ENCODE results near the gene TRPT1.

TRPT1 gene

DNA sequence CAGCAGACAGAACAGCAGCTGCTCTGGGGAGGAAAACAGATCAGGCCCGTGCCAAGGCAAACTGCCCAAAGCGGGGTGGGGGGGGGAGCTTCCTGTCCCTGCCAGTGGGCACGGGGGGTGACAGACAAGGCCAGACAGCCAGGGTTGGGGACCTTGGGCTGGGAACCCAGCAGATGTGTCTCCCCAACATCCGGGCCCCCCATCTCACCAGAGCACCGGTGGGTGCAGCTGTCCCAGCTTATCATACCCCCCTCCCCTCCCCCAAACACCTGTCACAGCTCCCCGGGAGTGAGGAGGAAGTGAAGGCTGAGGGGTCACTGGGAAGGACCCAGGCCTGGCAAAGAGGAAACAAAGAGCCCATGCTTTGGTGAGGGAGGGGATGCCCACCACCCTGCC is 19.4 kb upstream of the TRPT1 start:
- no peak for DNase-seq (ENCODE audit: low spot score)

DNA sequence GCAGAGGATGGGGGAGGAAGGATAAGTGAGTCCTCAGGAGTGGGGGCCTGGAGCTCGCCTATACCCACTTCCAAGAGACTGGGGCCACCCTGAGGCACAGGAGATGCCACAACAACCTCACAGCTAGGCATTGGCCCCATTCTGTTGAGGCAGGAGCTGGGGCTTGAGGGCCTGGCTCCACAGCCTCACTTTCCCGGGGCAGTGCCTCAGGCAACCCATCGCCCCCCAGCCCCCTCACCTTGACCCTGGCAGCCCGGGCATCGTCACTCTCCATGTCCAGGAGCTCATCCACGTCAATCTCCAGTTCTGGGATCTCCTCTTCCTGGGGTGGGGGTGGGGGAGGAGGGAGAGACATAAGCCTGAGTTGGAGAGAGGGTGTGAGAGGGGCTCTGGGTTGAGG is 19.0 kb upstream of the TRPT1 start:
- DNase-seq (ENCODE audit: low spot score), result no peak

DNA sequence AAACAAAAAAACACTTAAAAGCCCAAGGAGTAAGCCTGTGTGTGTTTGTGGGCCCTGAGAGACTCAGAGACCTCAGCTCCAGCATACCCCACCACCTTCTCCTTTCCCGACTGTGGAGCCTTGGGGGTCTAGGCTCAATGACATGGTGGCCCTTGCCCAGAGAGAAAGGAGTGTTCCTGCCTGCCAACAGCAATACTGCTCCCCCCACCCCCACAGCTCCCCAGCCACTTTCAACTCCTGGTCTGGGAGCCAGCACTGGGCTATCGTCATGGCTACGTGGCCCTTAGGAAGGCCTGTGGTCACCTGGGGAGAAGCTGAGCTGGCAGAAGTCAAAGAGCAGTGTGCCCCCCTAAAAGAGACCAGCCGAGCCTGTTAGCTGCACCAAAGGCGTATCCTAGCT is 18.1 kb upstream of the TRPT1 start:
- DNase-seq (ENCODE audit: low spot score), result no peak

GRCh38 chr11:64243236-64243854 is 17.4 kb upstream of the TRPT1 start:
- no peak for DNase-seq (ENCODE audit: low spot score)

GRCh38 chr11:64241491-64242374 is 15.7 kb upstream of the TRPT1 start:
- no peak for DNase-seq (ENCODE audit: low spot score)

- DNase-seq (ENCODE audit: low spot score), result peak; percentile 98
Measured at GRCh38 chr11:64241241-64241490, 15.2 kb upstream of the TRPT1 start.

- peak; percentile 96 for DNase-seq (ENCODE audit: low spot score)
Measured at GRCh38 chr11:64240435-64241240, 14.7 kb upstream of the TRPT1 start, which contains the start of gene FKBP2. Gene FKBP2, plus strand, starts transcription at chr11:64241095. Its CDS starts 1,293 bp downstream, at chr11:64242388.

GRCh38 chr11:64239662-64240434 is 13.9 kb upstream of the TRPT1 start:
- no peak for DNase-seq (ENCODE audit: low spot score)

DNA sequence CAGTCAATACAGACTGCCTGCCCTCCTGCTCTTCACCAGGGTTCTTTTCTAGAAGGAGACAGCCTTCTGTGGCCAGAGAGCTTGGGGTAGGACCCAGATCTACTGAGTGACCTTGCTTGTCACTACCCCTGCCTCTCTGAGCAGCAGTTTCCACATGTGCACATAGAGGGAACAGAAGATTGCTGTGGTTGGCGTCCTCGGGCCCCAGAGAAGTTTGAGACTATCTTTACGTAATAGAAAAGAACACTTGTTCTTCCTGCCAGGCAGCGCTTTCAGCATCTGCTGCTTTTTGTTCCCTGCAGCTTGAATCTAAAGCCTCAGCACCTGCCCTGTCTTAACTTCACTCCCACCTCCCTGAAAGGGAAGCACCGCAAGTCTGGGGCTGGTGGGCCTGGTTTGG is 13.0 kb upstream of the TRPT1 start:
- DNase-seq (ENCODE audit: low spot score), result no peak

GRCh38 chr11:64238076-64238475 is 12.1 kb upstream of the TRPT1 start:
- no peak for DNase-seq (ENCODE audit: low spot score)

GRCh38 chr11:64237484-64237951 is 11.5 kb upstream of the TRPT1 start:
- no peak for DNase-seq (ENCODE audit: low spot score)

- DNase-seq (ENCODE audit: low spot score), result no peak
Measured at GRCh38 chr11:64235437-64236161, 9.6 kb upstream of the TRPT1 start.

DNA sequence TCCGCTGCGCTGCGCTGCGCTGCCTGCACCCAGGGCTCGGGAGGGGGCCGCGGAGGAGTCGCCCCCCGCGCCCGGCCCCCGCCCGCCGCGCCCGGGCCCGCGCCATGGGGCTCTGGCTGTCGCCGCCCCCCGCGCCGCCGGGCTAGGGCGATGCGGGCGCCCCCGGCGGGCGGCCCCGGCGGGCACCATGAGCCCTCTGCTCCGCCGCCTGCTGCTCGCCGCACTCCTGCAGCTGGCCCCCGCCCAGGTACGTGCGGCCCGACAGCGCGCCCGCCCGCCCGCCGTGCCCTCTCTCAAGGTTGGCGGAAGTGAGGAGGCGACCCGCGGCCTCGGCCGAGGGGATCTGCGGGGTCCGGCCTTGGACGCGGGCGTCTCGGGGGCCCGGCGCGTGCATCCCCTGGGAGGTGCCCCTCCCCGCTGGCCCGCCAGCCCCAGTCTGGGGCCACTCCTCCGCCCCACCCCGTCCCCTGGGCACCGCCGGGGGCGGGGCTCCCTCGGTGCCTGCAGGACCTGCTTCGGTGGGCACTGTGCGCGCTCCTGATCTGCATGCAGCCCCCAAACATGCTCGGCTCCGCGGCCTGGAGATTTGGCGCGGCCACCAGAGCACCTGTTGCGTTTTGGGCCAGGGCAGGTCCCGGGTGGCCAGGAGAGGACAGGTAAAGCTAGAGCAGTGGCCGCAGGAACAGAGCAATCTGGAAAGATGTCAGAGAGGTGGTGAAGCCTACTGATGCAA is 8.8 kb upstream of the TRPT1 start:
- DNase-seq (ENCODE audit: low spot score), result no peak

DNA sequence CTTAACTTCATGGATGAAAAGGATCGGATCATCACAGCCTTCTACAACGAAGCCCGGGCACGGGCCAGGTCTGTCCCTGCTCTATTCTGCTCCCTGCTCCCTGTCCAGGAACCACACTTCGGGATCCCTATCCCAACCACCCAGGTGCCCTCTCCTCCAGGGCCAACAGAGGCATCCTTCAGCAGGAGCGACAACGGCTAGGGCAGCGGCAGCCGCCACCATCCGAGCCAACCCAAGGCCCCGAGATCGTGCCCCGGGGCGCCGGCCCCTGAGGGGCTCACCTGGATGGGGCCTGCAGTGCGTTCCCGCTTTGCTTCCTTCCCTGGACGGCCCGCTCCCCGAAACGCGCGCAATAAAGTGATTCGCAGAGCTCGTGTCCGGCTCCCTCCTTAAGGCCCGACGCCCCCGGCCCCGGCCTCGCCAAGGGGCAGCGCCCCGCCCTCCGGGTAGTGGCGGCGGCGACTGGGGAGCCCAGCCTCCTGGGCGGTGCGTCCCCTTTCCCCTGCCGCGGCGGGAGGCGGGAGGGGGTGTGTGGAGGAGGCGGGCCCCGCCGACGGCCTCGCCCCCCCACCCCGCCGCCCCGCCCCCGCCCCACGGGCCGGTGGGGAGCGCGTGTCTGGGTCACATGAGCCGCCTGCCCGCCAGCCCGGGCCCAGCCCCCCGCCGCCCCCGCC is 8.1 kb upstream of the TRPT1 start, which contains the start of gene VEGFB:
VEGFB (plus strand) TSS at position 672 of the 674 bp plus-strand sequence. CDS start 250 bp downstream, outside the sequence.
- DNase-seq (ENCODE audit: low spot score), result no peak

GRCh38 chr11:64232967-64233315 is 7.0 kb upstream of the TRPT1 start:
- DNase-seq (ENCODE audit: low spot score), result no peak

- DNase-seq (ENCODE audit: low spot score), result no peak
Measured at GRCh38 chr11:64232182-64232966, 6.4 kb upstream of the TRPT1 start.

- no peak for DNase-seq (ENCODE audit: low spot score)
Measured at GRCh38 chr11:64231546-64231945, 5.6 kb upstream of the TRPT1 start.

GRCh38 chr11:64230985-64231365 is 5.0 kb upstream of the TRPT1 start:
- no peak for DNase-seq (ENCODE audit: low spot score)

All from COLO829 (cell line).